GM12878 (cell line): ENCODE measurements around the gene MYOC. TPM values are rescaled to one million over a fixed set of nuclear protein-coding genes. Genes with fewer than 3 reads are reported as not detected.

Experiments used
- ATAC-seq: fragments of 200-7000 bp; cut with Tn5 transposase; 3 replicates; pipeline ENCODE4 v1.9.1; 2020; ENCODE audit warnings: mild to moderate bottlenecking, moderate library complexity
- BruUV-seq: library from RNA; stranded (reverse); fragments of 400-500 nt; replicated peaks from 2 replicates; lab custom pipeline; 2021; lab: Mats Ljungman, UMichigan
- CTCF ChIA-PET: fragments of 300-600 bp; sonication (Branson Sonifier 250); formaldehyde crosslinking; extraction: SDS; loops from one replicate; lab custom pipeline; 2021; ENCODE audit warnings: inconsistent platforms; lab: Yijun Ruan, JAX
- POLR2A ChIA-PET: fragments of 350-600 bp; formaldehyde crosslinking; extraction: SDS; loops from one replicate; lab custom pipeline; 2021; ENCODE audit warnings: inconsistent platforms; lab: Charles Lee
- RAD21 ChIA-PET: fragments of 300-600 bp; sonication (Branson Sonifier 250); formaldehyde crosslinking; loops from one replicate; lab custom pipeline; 2023; ENCODE audit warnings: antibody characterized with exemption; ENCODE audit not compliant: unreplicated experiment; lab: Charles Lee
- SMC1A ChIA-PET: fragments of 300-600 bp; sonication (Branson Sonifier 250); formaldehyde crosslinking; loops from one replicate; lab custom pipeline; 2023; ENCODE audit not compliant: unreplicated experiment, uncharacterized antibody; lab: Charles Lee
- DNase-seq: peaks from one replicate; pipeline ENCODE4 v3.0.0-alpha.2; 2011; ENCODE audit warnings: low read depth, low spot score
- FAIRE-seq: peaks from 3 replicates; lab custom pipeline; 2011; peaks lifted over from hg19 to GRCh38; lab: Jason Lieb, UNC
- H2AFZ ChIP-seq: 2 replicates; pipeline ENCODE4 v1.6.0; 2011; ENCODE audit warnings: low read depth, low read length, control low read depth; ENCODE audit not compliant: control insufficient read depth
- H3K27ac ChIP-seq: 2 replicates; pipeline ENCODE4 v1.5.1; 2011; ENCODE audit warnings: control low read depth; ENCODE audit not compliant: control insufficient read depth, insufficient read depth
- H3K27me3 ChIP-seq, 2 experiments: replicated peaks in 1 of 2; 2 replicates each; pipeline versions ENCODE4 v1.6.0 to v1.6.1; 2011; ENCODE audit warnings: low read length in 1 of 2; ENCODE audit not compliant: control insufficient read depth in 2 of 2, insufficient read depth in 2 of 2
- H3K36me3 ChIP-seq, 2 experiments: 2 replicates each; pipeline ENCODE4 v1.5.1; 2011; ENCODE audit warnings: low read length in 1 of 2; ENCODE audit not compliant: control insufficient read depth in 2 of 2, insufficient read depth in 2 of 2
- H3K4me1 ChIP-seq: 2 replicates; pipeline ENCODE4 v1.6.1; 2011; ENCODE audit warnings: mild to moderate bottlenecking, low read length, moderate library complexity, mixed read lengths; ENCODE audit not compliant: control insufficient read depth, insufficient read depth
- H3K4me2 ChIP-seq: 2 replicates; pipeline ENCODE4 v1.6.0; 2011; ENCODE audit warnings: control low read depth; ENCODE audit not compliant: control insufficient read depth, insufficient read depth
- H3K4me3 ChIP-seq: fragments of 200-600 bp; sonication (generic); 2 replicates; pipeline ENCODE4 v1.5.1; 2016
- H3K79me2 ChIP-seq: 2 replicates; pipeline ENCODE4 v1.6.0; 2011; ENCODE audit warnings: low read length; ENCODE audit not compliant: control insufficient read depth, insufficient read depth
- H3K9ac ChIP-seq: 2 replicates; pipeline ENCODE4 v1.8.0; 2011; ENCODE audit warnings: low read length, control low read depth, mixed read lengths; ENCODE audit not compliant: control insufficient read depth, insufficient read depth
- H3K9me3 ChIP-seq: replicated peaks from 3 replicates; pipeline ENCODE4 v1.5.1; 2011; ENCODE audit warnings: mild to moderate bottlenecking, low read length; ENCODE audit not compliant: control insufficient read depth, insufficient read depth
- H4K20me1 ChIP-seq: 2 replicates; pipeline ENCODE4 v1.6.0; 2011; ENCODE audit not compliant: control insufficient read depth, insufficient read depth
- BHLHE40 ChIP-seq, 2 experiments: fragments of 450-650 bp in 1 of 2; IDR thresholded peaks; 2 replicates each; pipeline ENCODE4 v1.6.1; 2011 to 2017; ENCODE audit warnings: low read depth in 2 of 2, borderline replicate concordance in 1 of 2, improper control_type of control experiment in 1 of 2, low read length in 1 of 2, mild to moderate bottlenecking in 1 of 2
- MTA2 ChIP-seq: fragments of 450-650 bp; IDR thresholded peaks from 2 replicates; pipeline ENCODE4 v1.6.1; 2016; ENCODE audit warnings: low read depth, mild to moderate bottlenecking, moderate library complexity
- MTA3 ChIP-seq: IDR thresholded peaks from 2 replicates; pipeline ENCODE4 v1.6.1; 2012; ENCODE audit warnings: low read length, inconsistent platforms, borderline replicate concordance
- NFYA ChIP-seq: IDR thresholded peaks from 2 replicates; pipeline ENCODE4 v1.6.1; 2011; ENCODE audit warnings: low read depth, mild to moderate bottlenecking, low read length, improper control_type of control experiment, borderline replicate concordance
- NR2C2 ChIP-seq: IDR thresholded peaks from 2 replicates; pipeline ENCODE4 v1.6.1; 2011; ENCODE audit warnings: borderline replicate concordance, low read depth; ENCODE audit not compliant: control insufficient read depth, insufficient read length
- PAX8 ChIP-seq: fragments of 450-650 bp; IDR thresholded peaks from 2 replicates; pipeline ENCODE4 v1.6.1; 2017; ENCODE audit warnings: mild to moderate bottlenecking, moderate library complexity
- PML ChIP-seq: IDR thresholded peaks from 2 replicates; pipeline ENCODE4 v1.6.1; 2012; ENCODE audit warnings: low read length, inconsistent platforms
- WGBS: methylation state at CpG from one replicate; pipeline ENCODE4 v1.1.6; 2016; ENCODE audit warnings: low lambda C conversion rate; ENCODE audit not compliant: insufficient replicate concordance, insufficient coverage; ENCODE audit errors: missing lambda C conversion rate; 5-methylcytosine and 5-hydroxymethylcytosine counted together
- in situ Hi-C: fragments of 300-500 bp; cut with MboI; formaldehyde crosslinking; loops from 9 replicates; pipeline ENCODE4 v1.14.3; 2018; ENCODE audit warnings: mixed read lengths
- intact Hi-C: fragments of 100-400 bp; cut with micrococcal nuclease; formaldehyde crosslinking; loops from one replicate; pipeline ENCODE4 v1.14.2; 2022; ENCODE audit not compliant: unreplicated experiment
- polyA plus RNA-seq, 11 experiments: library from polyadenylated mRNA; depleted of rRNA in 4 of 11; unstranded in 6 of 11; stranded (reverse) in 5 of 11; fragments of >200 nt; fragmentation: Nextera tagmentation in 4 of 11; fragmentation: Illumina TruSeq in 1 of 11; extraction: Ambion mirVana in 4 of 11; extraction: Trizol in 1 of 11; gene quantifications; 1 replicate in 1 of 11; 2 replicates in 10 of 11; pipeline versions ENCODE4 v1.2.1 to v1.2.3, GENCODE V29; 2011 to 2016; ENCODE audit warnings: inconsistent platforms in 2 of 11, missing spikeins in 2 of 11, low read depth in 1 of 11
- total RNA-seq, 4 experiments: library from RNA; depleted of rRNA in 3 of 4; stranded (reverse); fragments of >200 nt in 3 of 4; fragmentation: Illumina TruSeq in 1 of 4; extraction: Trizol in 1 of 4; gene quantifications; 2 replicates each; pipeline versions ENCODE4 v1.2.1 to v1.2.3, GENCODE V29; 2013 to 2021
- TF ChIP-seq, protein P1 (sequence below): fragments of 450-650 bp; IDR thresholded peaks from 2 replicates; pipeline ENCODE4 v1.6.1; 2017; ENCODE audit warnings: mild to moderate bottlenecking, moderate library complexity
- TF ChIP-seq, protein P2 (sequence below): IDR thresholded peaks from 2 replicates; pipeline ENCODE4 v1.6.1; 2012; ENCODE audit warnings: low read depth, low read length, improper control_type of control experiment

The MYOC gene
- total and polyA plus RNA-seq, 10 of the 15 experiments (the other 5 are each of a cell fraction or from before 2014, with no cell fraction given), result not detected

DNA sequence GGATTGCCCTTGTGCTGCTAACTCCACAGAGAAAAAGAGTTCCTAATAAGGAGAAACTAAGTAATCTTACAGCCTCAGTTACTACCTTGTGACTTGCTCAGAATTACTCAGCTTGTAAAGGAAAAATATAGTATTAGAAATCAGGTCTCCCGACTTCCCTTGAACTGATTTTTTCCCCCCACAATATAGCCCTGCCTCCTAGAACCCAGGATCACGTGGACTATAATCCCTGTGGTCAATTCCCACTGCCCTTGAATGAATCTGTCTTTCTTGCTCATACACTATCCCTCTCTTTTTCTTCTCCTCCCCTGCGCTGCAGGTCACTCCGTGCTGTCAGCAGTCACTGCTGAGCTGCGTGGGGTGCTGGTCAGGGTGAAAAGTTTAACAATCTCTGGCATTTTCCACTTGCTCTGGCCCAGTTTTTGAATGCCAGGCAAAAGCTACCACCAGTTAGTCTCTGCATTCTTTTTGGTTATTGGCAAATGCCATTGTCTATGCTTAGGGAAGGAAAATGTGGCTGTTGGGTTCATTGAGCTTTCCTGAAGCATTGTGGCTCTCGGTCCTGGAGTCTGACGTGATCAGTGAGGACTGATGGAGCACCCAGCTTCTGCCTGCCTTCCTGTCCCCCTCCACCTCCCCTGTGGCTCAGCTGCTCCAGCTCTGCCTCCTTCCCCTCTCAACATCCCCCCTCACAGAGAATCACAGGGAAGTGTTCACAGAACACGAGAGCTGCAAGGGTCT is 1.9 kb upstream of the MYOC start:
- Histone ChIP-seq H3K27ac (no peak overlapping the region), H3K36me3 (no peaks in the 10 kb centered on the region), H3K9me3 (no peaks in the 10 kb centered on the region), H3K9ac (no peak overlapping the region), H3K27me3 (peaks cover 0 to 3% of the 10 kb centered on the region in 2 experiments; a peak in 1 of 4 replicates), H3K4me3 (no peak overlapping the region), H3K79me2 (no peaks in the 10 kb centered on the region), H4K20me1 (no peaks in the 10 kb centered on the region), H2AFZ (no peak overlapping the region), H3K4me1 (no peaks in the 10 kb centered on the region), H3K4me2 (no peak overlapping the region)
- ChIA-PET SMC1A (interaction anchor here (0.7 to 4.2 kb wide), 15 partner anchors 9 to 1013 kb away, joined by 3 to 32 read pairs (median 3); partner anchors contain the start of gene VAMP4), CTCF (interaction anchor here (0.6 to 7.3 kb wide), 31 partner anchors 9 to 342 kb away, joined by 3 to 68 read pairs (median 4); partner anchors contain the start of gene VAMP4), RAD21 (interaction anchor here (0.7 to 3.9 kb wide), 11 partner anchors 10 to 327 kb away, joined by 3 to 19 read pairs (median 4); partner anchors contain the start of gene METTL13), POLR2A (interaction anchor here (0.8 to 1.2 kb wide), 2 partner anchors 10 to 21 kb away, joined by 3 to 8 read pairs; no protein-coding TSS in a partner anchor)
- WGBS, result 47% methylated on average over 8 of the region's 8 CpGs
- in situ Hi-C loops, result no loop called here
- intact Hi-C loops, result loop anchor here (2.0 kb wide), 1 partner anchor 330 kb away; no protein-coding TSS in a partner anchor
- DNase-seq (no peak), ATAC-seq (no peak), FAIRE-seq (no peak)
- BruUV-seq, result no TSS peak
- TF ChIP-seq NFYA (no peak), MTA3 (no peak), BHLHE40 (IDR thresholded peaks at IDR 0.05; ENCODE audit: borderline replicate concordance in 1 of 2, low read depth in 2 of 2, low read length in 1 of 2) (no peak), PML (no peak), PAX8 (no peak), MTA2 (no peak), NR2C2 (no peak)
- TF ChIP-seq, protein P1, sequence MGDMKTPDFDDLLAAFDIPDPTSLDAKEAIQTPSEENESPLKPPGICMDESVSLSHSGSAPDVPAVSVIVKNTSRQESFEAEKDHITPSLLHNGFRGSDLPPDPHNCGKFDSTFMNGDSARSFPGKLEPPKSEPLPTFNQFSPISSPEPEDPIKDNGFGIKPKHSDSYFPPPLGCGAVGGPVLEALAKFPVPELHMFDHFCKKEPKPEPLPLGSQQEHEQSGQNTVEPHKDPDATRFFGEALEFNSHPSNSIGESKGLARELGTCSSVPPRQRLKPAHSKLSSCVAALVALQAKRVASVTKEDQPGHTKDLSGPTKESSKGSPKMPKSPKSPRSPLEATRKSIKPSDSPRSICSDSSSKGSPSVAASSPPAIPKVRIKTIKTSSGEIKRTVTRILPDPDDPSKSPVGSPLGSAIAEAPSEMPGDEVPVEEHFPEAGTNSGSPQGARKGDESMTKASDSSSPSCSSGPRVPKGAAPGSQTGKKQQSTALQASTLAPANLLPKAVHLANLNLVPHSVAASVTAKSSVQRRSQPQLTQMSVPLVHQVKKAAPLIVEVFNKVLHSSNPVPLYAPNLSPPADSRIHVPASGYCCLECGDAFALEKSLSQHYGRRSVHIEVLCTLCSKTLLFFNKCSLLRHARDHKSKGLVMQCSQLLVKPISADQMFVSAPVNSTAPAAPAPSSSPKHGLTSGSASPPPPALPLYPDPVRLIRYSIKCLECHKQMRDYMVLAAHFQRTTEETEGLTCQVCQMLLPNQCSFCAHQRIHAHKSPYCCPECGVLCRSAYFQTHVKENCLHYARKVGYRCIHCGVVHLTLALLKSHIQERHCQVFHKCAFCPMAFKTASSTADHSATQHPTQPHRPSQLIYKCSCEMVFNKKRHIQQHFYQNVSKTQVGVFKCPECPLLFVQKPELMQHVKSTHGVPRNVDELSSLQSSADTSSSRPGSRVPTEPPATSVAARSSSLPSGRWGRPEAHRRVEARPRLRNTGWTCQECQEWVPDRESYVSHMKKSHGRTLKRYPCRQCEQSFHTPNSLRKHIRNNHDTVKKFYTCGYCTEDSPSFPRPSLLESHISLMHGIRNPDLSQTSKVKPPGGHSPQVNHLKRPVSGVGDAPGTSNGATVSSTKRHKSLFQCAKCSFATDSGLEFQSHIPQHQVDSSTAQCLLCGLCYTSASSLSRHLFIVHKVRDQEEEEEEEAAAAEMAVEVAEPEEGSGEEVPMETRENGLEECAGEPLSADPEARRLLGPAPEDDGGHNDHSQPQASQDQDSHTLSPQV, result no peak
- TF ChIP-seq, protein P2, sequence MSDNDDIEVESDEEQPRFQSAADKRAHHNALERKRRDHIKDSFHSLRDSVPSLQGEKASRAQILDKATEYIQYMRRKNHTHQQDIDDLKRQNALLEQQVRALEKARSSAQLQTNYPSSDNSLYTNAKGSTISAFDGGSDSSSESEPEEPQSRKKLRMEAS, result no peak
